Activated CD8-positive, alpha-beta T cell treated with anti-CD3 and anti-CD28 coated beads for 36 hours (primary cell): ENCODE results near the gene CCR2. TPM values are rescaled to one million over a fixed set of nuclear protein-coding genes. Genes with fewer than 3 reads are reported as not detected.
"Not testable (repeated sequence)": the region's sequence is repeated elsewhere in the genome, so short reads cannot be mapped to it uniquely, and the experiment has no call there.

Experiments used
- ATAC-seq: fragments of 200-7000 bp; cut with Tn5 transposase; one replicate; pipeline ENCODE4 v1.10.0; 2021; ENCODE audit warnings: mild to moderate bottlenecking, moderate library complexity
- CTCF ChIA-PET: fragments of 350-600 bp; sonication (Branson Sonifier 250); formaldehyde crosslinking; loops from one replicate; lab custom pipeline; 2021; ENCODE audit warnings: antibody characterized with exemption; lab: Charles Lee
- POLR2A ChIA-PET: fragments of 350-600 bp; sonication (Branson Sonifier 250); formaldehyde crosslinking; loops from one replicate; lab custom pipeline; 2021; ENCODE audit warnings: antibody characterized with exemption; lab: Charles Lee
- DNase-seq: peaks from one replicate; pipeline ENCODE4 v3.0.0-alpha.2; 2020
- H3K27ac Mint-ChIP-seq: one replicate; pipeline ENCODE4 v1.8.0; 2021; ENCODE audit warnings: mild to moderate bottlenecking, mixed read lengths
- H3K27me3 Mint-ChIP-seq: one replicate; pipeline ENCODE4 v1.8.0; 2021; ENCODE audit warnings: mixed read lengths
- H3K36me3 Mint-ChIP-seq: one replicate; pipeline ENCODE4 v1.8.0; 2021; ENCODE audit warnings: low read depth, mixed read lengths
- H3K4me1 Mint-ChIP-seq: one replicate; pipeline ENCODE4 v1.8.0; 2021; ENCODE audit warnings: low read depth, mixed read lengths
- H3K4me3 Mint-ChIP-seq: one replicate; pipeline ENCODE4 v1.8.0; 2021; ENCODE audit warnings: mild to moderate bottlenecking, moderate library complexity, mixed read lengths
- H3K9me3 Mint-ChIP-seq: one replicate; pipeline ENCODE4 v1.8.0; 2021; ENCODE audit warnings: mixed read lengths
- CTCF ChIP-seq: fragments of 200-600 bp; IDR thresholded peaks from one replicate; pipeline ENCODE4 v1.8.0; 2022; ENCODE audit warnings: antibody characterized with exemption, mild to moderate bottlenecking
- intact Hi-C: fragments of 100-400 bp; cut with micrococcal nuclease; formaldehyde crosslinking; loops from one replicate; pipeline ENCODE4 v1.10.0; 2022
- total RNA-seq, 2 experiments: library from RNA; stranded (reverse); gene quantifications; one replicate each; pipeline ENCODE4 v1.2.3, GENCODE V29; 2021

The CCR2 gene
- total RNA-seq, 2 experiments from 2014 or later = 0.81 to 0.83 TPM

- no peak for TF ChIP-seq CTCF
- Mint-ChIP-seq H3K4me3 (no peak overlapping the region), H3K9me3 (no peaks in the 10 kb centered on the region), H3K36me3 (no peaks in the 10 kb centered on the region), H3K27me3 (peaks cover 4% of the 10 kb centered on the region), H3K27ac (no peak overlapping the region), H3K4me1 (peaks cover 10% of the 10 kb centered on the region)
- intact Hi-C loops = no loop called here
- ATAC-seq (no peak), DNase-seq (no peak)
- ChIA-PET POLR2A (no interaction called here), CTCF (interaction anchor here (1.0 kb wide), 1 partner anchor 14 kb away, joined by 3 read pairs; no protein-coding TSS in a partner anchor)
Measured at GRCh38 chr3:46400846-46401245, 46.9 kb downstream of the CCR2 start.

- intact Hi-C loops = no loop called here
- CTCF ChIA-PET = no interaction called here
- H3K4me3 Mint-ChIP-seq = no peak overlapping the region
- H3K4me1 Mint-ChIP-seq = peaks cover 6% of the 10 kb centered on the region
- H3K27ac Mint-ChIP-seq = no peak overlapping the region
- ATAC-seq = no peak
- H3K27me3 Mint-ChIP-seq = peaks cover 4% of the 10 kb centered on the region
- POLR2A ChIA-PET = interaction anchor here (1.4 kb wide), 1 partner anchor 14 kb away, joined by 3 read pairs; no protein-coding TSS in a partner anchor
- no peak for TF ChIP-seq CTCF
- no peaks in the 10 kb centered on the region for H3K36me3 Mint-ChIP-seq
- H3K9me3 Mint-ChIP-seq = no peaks in the 10 kb centered on the region
- no peak for DNase-seq
Measured at GRCh38 chr3:46401579-46401978, 47.7 kb downstream of the CCR2 start.

GRCh38 chr3:46402902-46403301 lies 49.0 kb downstream of the CCR2 start:
- H3K36me3 Mint-ChIP-seq, H3K27me3 Mint-ChIP-seq, DNase-seq, ATAC-seq, H3K9me3 Mint-ChIP-seq, intact Hi-C loops, H3K27ac Mint-ChIP-seq, H3K4me3 Mint-ChIP-seq: not testable (repeated sequence)
- ChIA-PET POLR2A (interaction anchor here (0.6 kb wide), 1 partner anchor 116 kb away, joined by 3 read pairs; no protein-coding TSS in a partner anchor), CTCF (interaction anchor here (1.1 to 3.0 kb wide), 2 partner anchors 18 to 25 kb away, joined by 3 to 10 read pairs; no protein-coding TSS in a partner anchor)
- peaks cover 13% of the 10 kb centered on the region for H3K4me1 Mint-ChIP-seq

GRCh38 chr3:46405301-46406019 lies 51.5 kb downstream of the CCR2 start:
- H3K4me3 Mint-ChIP-seq = no peak overlapping the region
- H3K27ac Mint-ChIP-seq = no peak overlapping the region
- no peak for DNase-seq
- no peaks in the 10 kb centered on the region for H3K27me3 Mint-ChIP-seq
- no peak for ATAC-seq
- TF ChIP-seq CTCF = no peak
- no peaks in the 10 kb centered on the region for H3K9me3 Mint-ChIP-seq
- intact Hi-C loops = no loop called here
- POLR2A ChIA-PET = no interaction called here
- no peaks in the 10 kb centered on the region for H3K36me3 Mint-ChIP-seq
- peaks cover 36% of the 10 kb centered on the region for H3K4me1 Mint-ChIP-seq
- CTCF ChIA-PET = interaction anchor here (1.0 to 2.5 kb wide), 4 partner anchors 12 to 326 kb away, joined by 3 to 6 read pairs (median 4); partner anchors contain the start of gene CCR5

GRCh38 chr3:46406443-46406787 lies 52.5 kb downstream of the CCR2 start:
- DNase-seq = no peak
- ATAC-seq = no peak
- H3K36me3 Mint-ChIP-seq = no peaks in the 10 kb centered on the region
- H3K27me3 Mint-ChIP-seq = no peaks in the 10 kb centered on the region
- ChIA-PET CTCF (interaction anchor here (1.0 to 2.5 kb wide), 4 partner anchors 11 to 36 kb away, joined by 3 to 6 read pairs (median 4); partner anchors contain the start of gene CCR5), POLR2A (interaction anchor here (1.2 to 1.7 kb wide), 5 partner anchors 11 to 191 kb away, joined by 3 to 7 read pairs (median 3); no protein-coding TSS in a partner anchor)
- peak overlapping the region; percentile 82 for H3K4me3 Mint-ChIP-seq
- no peaks in the 10 kb centered on the region for H3K9me3 Mint-ChIP-seq
- H3K27ac Mint-ChIP-seq = peak overlapping the region; percentile 89
- TF ChIP-seq CTCF = no peak
- H3K4me1 Mint-ChIP-seq = peaks cover 36% of the 10 kb centered on the region
- intact Hi-C loops = no loop called here
